RCC 7860 (cell line): ENCODE data around the gene HNRNPA3.
"Not testable (repeated sequence)": the region's sequence is repeated elsewhere in the genome, so short reads cannot be mapped to it uniquely, and the experiment has no call there.

Experiments used
- DNase-seq: peaks from one replicate; pipeline ENCODE4 v3.0.0-alpha.2; 2015; ENCODE audit warnings: low spot score
- FAIRE-seq: peaks from 2 replicates; lab custom pipeline; 2012; peaks lifted over from hg19 to GRCh38; lab: Jason Lieb, UNC

The HNRNPA3 gene

GRCh38 chr2:177251165-177251542 is 38.6 kb downstream of the HNRNPA3 start:
- FAIRE-seq (no peak), DNase-seq (no peak)

DNA sequence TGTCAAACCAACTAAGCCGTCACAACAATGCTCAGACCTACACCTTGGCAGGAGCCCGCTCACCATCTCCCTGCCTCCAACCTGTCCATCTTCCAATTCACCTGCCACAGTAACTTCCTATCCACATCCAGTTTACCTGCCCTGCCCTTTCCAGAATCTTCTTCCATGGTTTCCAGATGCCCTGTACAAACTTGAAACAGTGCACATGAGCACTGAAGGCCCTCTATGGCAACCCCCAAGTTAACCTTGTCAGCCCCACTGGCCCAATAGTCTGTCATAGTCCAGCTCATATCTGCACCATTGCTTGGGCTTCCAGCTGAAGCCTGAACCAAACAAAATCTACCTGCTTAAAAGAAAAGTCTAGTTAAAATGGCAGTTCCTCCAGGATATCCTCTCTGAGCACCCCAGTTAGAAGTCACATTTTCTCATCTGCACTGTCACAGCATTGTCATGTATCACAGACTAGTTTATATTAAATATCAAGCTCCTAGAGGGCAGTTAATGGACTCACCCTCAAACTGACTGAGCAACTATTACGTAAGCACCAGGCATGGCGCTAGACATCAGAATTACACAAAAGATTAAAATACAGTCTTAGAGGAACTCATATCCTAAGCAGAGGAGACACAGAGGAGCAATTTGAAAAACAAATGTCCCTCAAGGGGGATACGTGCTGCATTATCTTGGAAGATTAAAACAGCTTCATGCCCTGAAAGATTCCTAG is 40.4 kb downstream of the HNRNPA3 start:
- FAIRE-seq = no peak

DNA sequence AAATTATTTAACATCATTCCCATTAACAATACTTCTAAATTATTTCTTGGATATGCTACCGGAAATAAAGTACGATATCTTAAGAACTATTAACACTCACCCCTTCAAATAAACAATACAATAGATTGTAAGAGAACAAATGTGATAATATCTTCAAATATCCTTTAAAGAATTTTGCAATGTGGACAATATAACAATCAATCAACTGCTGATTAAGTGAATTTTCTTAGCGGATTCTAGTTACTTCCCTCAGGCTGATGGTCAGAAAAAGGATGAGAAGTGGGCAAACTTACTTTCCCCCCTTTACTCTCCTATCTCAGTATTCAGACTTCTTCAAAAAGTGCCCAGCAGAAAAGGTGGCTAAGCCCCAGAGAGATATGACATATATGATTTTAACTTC is 41.1 kb downstream of the HNRNPA3 start:
- DNase-seq (no peak), FAIRE-seq (no peak)

More for the DNA sequence above, 40.4 kb downstream of the HNRNPA3 start:
- DNase-seq = no peak

DNA sequence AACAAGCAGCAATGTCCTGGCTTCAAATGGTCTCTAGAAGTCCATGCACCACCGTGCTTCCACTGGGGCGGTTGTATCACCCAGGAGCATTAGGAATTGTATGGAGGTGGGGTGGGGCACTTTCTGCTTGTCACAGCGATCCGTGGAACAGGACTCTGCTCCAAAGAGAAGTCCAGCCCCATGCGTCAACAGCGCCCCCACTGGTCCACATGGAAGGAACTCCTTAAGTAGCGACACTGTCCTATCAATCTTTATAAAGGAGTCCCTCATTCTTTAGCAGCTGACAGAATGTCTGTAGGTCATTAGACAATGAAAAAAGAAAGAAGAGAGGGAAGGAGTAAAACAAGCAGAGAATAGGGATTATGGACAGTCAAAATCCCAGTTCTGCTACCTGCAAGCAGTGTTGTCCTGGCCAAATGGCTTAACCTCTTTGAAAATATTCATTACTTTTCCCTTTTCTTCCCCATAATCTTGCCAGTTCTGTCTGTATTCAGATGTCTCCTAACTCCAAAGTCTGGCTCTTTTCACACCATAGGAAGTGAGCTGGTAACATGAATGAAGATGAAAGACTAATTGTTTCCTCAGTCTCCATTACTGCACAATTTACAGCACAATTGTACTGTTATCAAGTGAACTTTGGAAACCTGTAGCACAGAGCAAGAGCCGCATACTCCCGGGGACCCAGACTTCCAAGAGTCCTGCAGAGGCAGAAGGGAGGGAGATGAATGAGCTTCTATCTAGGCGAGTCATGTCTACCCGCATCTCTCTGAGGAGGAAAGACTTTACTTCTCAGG is 42.0 kb downstream of the HNRNPA3 start:
- DNase-seq (no peak), FAIRE-seq (no peak)

- no peak for FAIRE-seq
- no peak for DNase-seq
Observed at GRCh38 chr2:177255227-177255601, 42.6 kb downstream of the HNRNPA3 start.

- no peak for DNase-seq
- no peak for FAIRE-seq
Observed at GRCh38 chr2:177256026-177256425, 43.4 kb downstream of the HNRNPA3 start.

DNA sequence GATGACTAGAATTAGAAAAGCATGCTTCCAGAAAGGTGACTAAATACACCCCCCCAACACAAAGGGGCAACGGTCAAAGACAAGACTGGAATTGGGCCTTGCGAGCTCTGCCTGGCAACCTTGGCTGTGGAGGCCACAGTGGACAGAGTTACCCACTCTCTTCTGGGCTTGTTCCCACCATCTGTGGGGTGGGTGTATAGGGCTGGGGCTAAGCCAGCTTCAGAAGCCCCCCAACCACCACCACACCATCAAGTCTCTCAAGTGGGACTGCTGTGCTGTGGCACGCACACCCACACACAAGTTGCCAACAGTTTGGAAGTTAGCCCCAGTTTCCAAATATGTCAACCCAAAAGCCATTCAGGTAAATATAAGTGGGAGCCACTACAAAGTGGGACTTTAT is 44.1 kb downstream of the HNRNPA3 start:
- no peak for FAIRE-seq
- DNase-seq = no peak

GRCh38 chr2:177257471-177257870 is 44.9 kb downstream of the HNRNPA3 start:
- FAIRE-seq (no peak), DNase-seq (no peak)

GRCh38 chr2:177258059-177258458 is 45.5 kb downstream of the HNRNPA3 start:
- DNase-seq (no peak), FAIRE-seq (no peak)

DNA sequence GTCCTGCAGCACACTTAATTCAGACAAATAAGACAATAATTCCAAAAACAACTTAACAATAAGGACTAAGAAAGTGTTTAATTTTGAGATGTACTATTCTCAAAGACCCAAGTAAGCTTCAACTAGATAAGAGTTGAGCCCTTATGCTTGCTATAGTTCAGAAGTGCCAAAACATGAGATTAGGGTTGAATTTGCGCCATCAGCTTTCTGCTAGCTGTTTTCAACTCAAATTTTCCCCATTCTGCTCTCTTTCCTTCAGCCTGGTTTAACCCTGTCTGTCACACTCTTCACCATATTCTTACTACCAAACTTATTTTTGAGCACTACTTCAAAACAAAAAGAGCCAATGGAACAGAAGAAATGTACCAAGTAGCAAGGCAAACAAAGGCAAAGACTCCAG is 47.8 kb downstream of the HNRNPA3 start:
- no peak for FAIRE-seq
- DNase-seq = no peak

DNA sequence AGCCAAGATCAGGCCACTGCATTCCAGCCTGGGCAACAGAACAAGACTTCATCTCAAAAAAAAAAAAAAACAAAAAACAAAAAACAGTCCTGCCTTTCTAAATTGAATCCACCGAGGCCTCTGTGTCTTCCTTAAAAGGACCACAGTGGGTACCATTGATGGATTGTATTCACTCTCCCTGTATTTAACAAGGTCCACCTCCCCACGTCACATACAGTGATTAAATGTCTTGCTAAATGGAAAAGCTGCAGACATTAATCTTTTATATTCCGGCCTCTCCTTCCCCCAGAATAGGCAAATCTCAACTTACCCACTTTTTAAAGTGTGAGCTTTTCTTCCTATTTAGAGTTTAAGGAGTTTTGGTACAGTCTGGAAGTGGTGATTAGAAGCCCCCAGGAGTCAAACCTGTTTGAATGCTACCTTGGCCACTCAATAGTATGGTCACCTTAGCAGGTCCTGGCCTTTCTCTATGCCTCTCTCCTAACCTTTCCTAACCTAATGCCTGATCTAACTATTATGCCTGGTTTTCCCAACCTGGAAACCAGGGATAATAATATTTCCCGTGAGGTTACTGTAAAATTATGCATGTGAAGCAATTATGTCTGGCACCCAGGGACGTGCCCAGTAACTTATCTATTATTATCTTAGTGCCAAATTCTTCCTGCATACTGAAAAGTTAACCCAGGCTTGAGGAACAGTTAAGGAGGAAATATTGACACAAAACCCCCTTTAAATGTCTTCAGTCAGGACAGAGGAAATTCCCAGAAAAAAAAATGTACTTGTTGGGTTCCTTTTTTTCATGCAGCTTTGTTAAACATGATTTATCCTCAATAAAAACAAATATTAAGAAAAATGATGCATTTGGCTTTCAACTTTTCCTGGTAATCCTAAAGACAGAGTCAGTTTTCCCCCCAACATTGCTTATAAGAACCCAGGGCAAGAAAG is 48.8 kb downstream of the HNRNPA3 start:
- DNase-seq (no peak), FAIRE-seq (no peak)

DNA sequence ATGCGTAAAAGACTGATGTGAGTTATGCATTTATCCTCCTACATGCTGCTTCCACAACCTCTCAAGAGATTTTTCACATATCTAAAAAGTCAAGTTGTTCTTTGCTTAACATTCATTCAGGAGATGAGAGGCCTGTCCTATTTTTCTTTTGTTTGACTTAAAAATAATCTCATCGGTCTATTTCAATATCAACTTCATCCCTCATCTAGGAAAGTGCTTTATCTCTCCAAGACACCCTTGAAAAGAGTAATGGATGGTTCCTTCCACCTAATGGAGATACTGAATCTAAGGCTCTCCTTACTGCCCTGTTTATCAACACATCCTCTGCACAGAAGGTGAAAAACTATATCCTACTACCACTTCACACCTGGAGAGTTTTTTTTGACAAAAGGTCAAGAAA is 49.5 kb downstream of the HNRNPA3 start:
- FAIRE-seq = no peak
- no peak for DNase-seq

DNA sequence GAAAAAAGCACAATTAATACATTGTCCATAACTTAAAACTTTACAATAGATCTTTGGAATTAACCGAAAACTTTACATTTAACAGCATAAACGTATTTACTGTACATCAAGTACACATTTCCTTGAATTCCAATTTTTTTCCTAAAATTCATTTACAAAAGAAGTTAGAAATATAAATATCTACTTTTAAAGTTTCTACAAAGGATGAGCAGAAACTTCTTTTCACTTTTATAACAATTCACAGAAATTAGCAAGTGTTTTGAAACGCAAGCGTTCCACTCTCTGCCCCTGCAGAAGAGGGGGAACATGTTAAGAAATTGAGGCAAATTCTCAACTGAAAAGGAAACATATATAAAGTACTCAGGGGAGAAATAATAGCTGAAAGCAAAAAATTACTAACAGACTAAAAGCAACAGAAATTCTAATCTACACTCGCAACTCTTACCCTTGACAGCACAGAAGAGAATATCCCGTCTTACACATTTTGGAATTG is 50.4 kb downstream of the HNRNPA3 start:
- FAIRE-seq (no peak), DNase-seq (no peak)

DNA sequence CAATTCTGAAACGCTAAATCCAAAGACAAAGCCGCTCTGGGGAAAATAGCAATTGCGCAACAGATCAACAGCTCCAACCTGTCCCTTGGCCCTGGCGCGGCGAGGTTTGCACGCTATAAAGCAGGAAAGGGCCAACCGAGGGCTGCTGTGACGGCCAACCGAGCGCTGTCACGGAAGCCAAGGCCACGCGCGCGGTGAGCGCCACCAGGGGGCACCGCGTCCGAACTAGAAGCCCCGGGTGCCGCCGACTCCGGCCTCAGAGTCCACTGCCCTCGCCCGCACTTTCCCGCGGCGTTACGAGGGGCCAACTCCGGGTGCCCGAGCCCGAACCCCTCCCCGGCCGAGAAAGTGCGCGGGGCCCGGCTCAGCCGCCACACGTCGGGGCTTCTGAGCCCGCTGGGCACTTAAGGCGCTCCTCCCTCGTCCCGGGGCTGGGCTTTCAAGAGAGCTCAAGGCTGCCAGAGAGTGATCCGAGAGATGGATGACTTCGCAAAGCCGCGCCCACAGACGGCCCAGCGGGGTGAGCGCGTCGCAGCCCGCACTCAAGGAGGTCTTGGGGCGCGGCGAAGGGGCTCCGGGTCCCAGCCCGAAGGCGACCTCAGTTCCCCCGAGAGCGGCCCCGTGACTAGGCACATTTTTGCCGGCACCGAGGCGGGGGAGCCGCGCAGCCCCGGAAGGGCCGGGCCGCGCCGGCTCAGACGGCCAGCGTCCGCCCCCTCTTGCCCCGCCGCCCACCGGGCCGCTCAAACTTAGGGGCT is 51.0 kb downstream of the HNRNPA3 start:
- DNase-seq (peak; percentile 89), FAIRE-seq (peak; percentile 40)

DNA sequence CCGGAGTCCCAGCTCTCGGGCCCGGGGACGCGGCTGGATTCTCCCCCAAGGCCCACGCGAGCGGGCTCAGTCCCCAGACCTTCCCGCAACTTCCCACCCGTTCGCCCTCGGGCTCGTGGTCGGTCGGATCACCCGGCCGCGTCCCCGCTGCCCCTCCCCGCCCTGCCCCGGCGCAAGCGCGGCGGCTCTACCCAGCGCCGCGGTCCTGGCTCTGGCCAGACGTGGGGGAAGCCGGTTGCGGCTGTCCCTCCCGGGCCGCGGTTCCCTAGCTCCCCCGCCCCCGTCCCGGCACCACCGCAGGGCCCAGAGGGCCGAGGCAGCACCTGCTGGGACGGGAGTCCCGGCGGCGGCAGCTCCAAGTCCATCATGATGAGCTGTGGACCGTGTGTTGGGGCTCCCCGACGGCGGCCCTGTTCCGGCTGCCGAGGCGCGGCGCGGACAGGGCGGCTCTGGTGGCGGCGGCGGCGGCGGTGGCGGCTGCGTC is 51.7 kb downstream of the HNRNPA3 start:
- DNase-seq (no peak), FAIRE-seq (no peak)

DNA sequence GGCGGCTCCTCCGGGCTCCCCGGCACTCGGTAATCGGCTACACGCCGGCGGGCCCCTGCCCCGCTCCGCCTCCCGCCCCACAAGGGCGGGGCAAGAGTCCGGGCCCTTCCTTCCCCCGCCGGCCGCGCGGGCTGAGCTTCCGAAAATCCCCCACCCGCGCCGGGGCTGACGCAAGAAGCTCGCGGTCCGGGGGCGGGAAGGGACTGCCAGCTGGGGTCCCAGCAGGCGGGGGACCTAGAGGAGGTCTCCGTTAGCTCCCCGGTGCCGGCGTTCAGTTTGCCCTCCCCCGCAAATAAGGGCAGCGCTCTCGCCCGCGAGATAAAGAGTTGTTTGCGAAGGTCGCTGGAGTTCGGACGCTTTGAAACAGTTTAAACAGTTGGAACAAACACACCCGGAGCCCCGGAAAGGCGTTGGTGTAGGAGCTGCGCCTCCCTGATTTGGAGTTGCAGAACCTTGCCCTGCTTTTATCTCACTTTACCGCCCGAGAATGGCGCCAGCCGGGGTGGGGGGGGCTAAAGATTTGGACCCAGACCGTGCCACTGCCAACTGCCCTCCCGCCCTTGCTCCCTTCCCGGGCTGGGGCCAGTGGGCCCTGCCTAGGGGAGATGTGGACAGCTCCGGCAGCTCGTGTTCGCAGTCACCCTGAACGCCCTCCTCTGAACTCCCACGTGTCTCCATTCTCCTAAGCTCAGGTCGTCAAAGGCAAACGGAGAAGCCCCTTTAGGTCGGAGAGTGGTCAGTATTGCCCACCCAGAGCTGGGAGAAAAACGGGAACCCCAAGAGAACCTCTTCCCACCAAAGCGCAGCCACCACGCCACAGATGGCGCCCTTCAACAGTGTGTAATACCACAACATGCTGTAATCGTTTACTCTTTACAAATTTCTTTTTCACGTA is 52.3 kb downstream of the HNRNPA3 start, which contains the start of gene NFE2L2:
TSS of gene NFE2L2 (minus strand) at position 35 of the 895 bp plus-strand sequence. CDS start 151 bp downstream, outside the sequence.
- DNase-seq (peak; percentile 73), FAIRE-seq (no peak)

DNA sequence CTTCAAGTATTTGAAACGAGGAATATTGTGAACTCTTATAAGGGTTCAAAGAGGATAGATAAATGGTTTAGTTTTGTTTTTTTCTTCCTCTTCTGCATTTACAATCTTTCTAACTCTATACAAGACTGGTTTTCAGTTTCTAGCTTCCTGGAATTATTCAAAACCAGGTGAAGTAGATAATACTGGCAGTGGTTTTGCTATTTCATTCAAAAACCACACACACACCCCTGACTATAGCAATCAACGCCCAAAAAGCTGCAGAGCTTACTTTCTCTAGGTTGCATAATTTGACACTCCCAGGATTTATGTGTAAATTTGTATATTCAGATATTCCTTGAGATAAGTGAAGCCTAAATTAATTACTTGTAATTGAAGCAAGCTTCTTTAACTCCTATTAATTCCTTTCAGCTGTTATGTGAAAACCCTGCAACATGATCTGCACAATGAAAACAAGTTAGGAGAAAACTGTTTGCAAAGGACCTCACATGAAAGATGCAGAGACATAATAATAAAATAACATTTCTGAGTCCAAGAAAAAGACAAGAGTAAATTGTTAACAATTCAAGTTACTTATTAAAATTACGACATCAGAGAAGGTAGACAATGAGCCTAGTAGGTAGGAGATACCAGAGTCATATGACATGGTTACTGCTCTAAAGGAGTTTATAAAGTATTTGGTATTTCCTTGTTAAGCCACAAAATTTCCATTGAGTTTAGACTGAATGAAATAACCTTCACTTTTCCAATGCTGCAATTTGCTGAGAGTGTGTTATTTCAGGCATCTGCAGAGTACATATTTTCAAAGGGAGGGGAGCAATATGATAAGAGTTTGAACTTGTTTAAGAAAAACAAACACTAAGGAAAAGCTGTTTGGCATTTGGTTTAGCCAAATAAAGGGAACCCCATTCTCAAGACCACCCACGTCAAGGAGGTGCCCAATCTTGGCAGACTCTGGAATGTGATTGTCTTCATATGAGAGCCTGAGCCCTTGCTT is 53.5 kb downstream of the HNRNPA3 start:
- FAIRE-seq (peak; percentile 85), DNase-seq (peak; percentile 52)

DNA sequence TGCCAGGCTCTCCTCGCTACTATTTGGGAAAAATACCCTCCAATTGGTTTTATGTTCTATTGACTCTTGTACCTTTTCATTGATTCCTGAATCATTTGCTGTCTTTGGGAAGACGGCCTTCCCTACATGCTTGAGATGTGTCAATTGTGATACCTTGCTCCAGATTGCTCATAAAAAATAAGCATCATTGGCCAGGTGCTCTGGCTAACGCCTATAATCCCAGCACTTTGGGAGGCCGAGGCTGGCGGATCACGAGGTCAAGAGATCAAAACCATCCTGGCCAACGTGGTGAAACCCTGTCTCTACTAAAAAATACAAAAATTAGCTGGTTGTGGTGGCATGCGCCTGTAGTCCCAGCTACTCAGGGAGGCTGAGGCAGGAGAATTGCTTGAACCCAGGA is 54.4 kb downstream of the HNRNPA3 start:
- not testable (repeated sequence) for FAIRE-seq

More for the DNA sequence above, 54.4 kb downstream of the HNRNPA3 start:
- DNase-seq = not testable (repeated sequence)
